MCF 10A (cell line): ENCODE results near the gene HCN2. TPM values are rescaled to one million over a fixed set of nuclear protein-coding genes. Genes with fewer than 3 reads are reported as not detected.
A peak's percentile ranks its signal among the peaks of the same experiment; 100 is the strongest.

Source experiments
- BruUV-seq: library from RNA; stranded (reverse); fragments of 400-500 nt; replicated peaks from 2 replicates; lab custom pipeline; 2021; lab: Mats Ljungman, UMichigan
- CTCF ChIA-PET: fragments of 300-600 bp; sonication (Branson Sonifier 250); formaldehyde crosslinking; extraction: SDS; loops from one replicate; lab custom pipeline; 2021; ENCODE audit warnings: antibody characterized with exemption, inconsistent platforms; lab: Yijun Ruan, JAX
- POLR2A ChIA-PET: fragments of 300-600, 350-650 bp; sonication (Branson Sonifier 250); formaldehyde crosslinking; extraction: SDS; loops from one replicate; lab custom pipeline; 2020; ENCODE audit warnings: antibody characterized with exemption, inconsistent platforms; lab: Yijun Ruan, JAX
- DNase-seq: peaks from one replicate; pipeline ENCODE4 v3.0.0-alpha.2; 2018; ENCODE audit not compliant: unreplicated experiment
- H3K27ac Mint-ChIP-seq: one replicate; pipeline ENCODE4 v1.8.0; 2022; ENCODE audit warnings: mild to moderate bottlenecking, low read depth, mixed read lengths; ENCODE audit not compliant: unreplicated experiment
- H3K27me3 Mint-ChIP-seq: one replicate; pipeline ENCODE4 v1.8.0; 2022; ENCODE audit warnings: mixed read lengths; ENCODE audit not compliant: insufficient read depth, unreplicated experiment
- H3K36me3 Mint-ChIP-seq: one replicate; pipeline ENCODE4 v1.8.0; 2022; ENCODE audit warnings: mild to moderate bottlenecking, moderate library complexity, mixed read lengths; ENCODE audit not compliant: insufficient read depth, unreplicated experiment
- H3K4me1 Mint-ChIP-seq: one replicate; pipeline ENCODE4 v1.8.0; 2022; ENCODE audit warnings: mixed read lengths; ENCODE audit not compliant: insufficient read depth, unreplicated experiment
- H3K4me3 Mint-ChIP-seq: one replicate; pipeline ENCODE4 v1.8.0; 2022; ENCODE audit warnings: mild to moderate bottlenecking, moderate library complexity, mixed read lengths; ENCODE audit not compliant: unreplicated experiment
- H3K9me3 Mint-ChIP-seq: one replicate; pipeline ENCODE4 v1.8.0; 2022; ENCODE audit warnings: mixed read lengths; ENCODE audit not compliant: unreplicated experiment
- CTCF ChIP-seq: fragments of 200-600 bp; IDR thresholded peaks from one replicate; pipeline ENCODE4 v1.8.0; 2022; ENCODE audit warnings: antibody characterized with exemption, mild to moderate bottlenecking; ENCODE audit not compliant: unreplicated experiment
- intact Hi-C: fragments of 100-400 bp; cut with micrococcal nuclease; formaldehyde crosslinking; loops from 2 replicates; pipeline ENCODE4 v1.14.1; 2022
- total RNA-seq: library from RNA; stranded (reverse); gene quantifications from 2 replicates; pipeline ENCODE4 v1.2.3, GENCODE V29; 2022

Gene HCN2
- total RNA-seq, 1 experiment from 2014 or later = 0.68 TPM

- Mint-ChIP-seq H3K4me3 (no peak overlapping the region), H3K4me1 (peaks cover 11% of the 10 kb centered on the region), H3K27me3 (no peaks in the 10 kb centered on the region), H3K27ac (no peak overlapping the region), H3K9me3 (no peaks in the 10 kb centered on the region), H3K36me3 (peaks cover 8% of the 10 kb centered on the region)
- no TSS peak for BruUV-seq
- no peak for DNase-seq
- no peak for TF ChIP-seq CTCF
- ChIA-PET POLR2A (interaction anchor here (0.7 kb wide), 1 partner anchor 644 kb away, joined by 3 read pairs; no protein-coding TSS in a partner anchor), CTCF (no interaction called here)
- intact Hi-C loops = no loop called here
These were observed 17.8 kb downstream of the HCN2 start for GRCh38 chr19:607301-608154.

GRCh38 chr19:608155-609003, 18.7 kb downstream of the HCN2 start:
- no peak overlapping the region for H3K27ac Mint-ChIP-seq
- no peak overlapping the region for H3K4me3 Mint-ChIP-seq
- H3K27me3 Mint-ChIP-seq = no peaks in the 10 kb centered on the region
- no peak for TF ChIP-seq CTCF
- H3K9me3 Mint-ChIP-seq = no peaks in the 10 kb centered on the region
- no peak for DNase-seq
- peaks cover 13% of the 10 kb centered on the region for H3K36me3 Mint-ChIP-seq
- no TSS peak for BruUV-seq
- intact Hi-C loops = no loop called here
- CTCF ChIA-PET = no interaction called here
- peaks cover 11% of the 10 kb centered on the region for H3K4me1 Mint-ChIP-seq
- POLR2A ChIA-PET = no interaction called here

GRCh38 chr19:609004-609346, 19.3 kb downstream of the HCN2 start:
- Mint-ChIP-seq H3K4me3 (no peak overlapping the region), H3K4me1 (peaks cover 11% of the 10 kb centered on the region), H3K9me3 (no peaks in the 10 kb centered on the region), H3K27me3 (no peaks in the 10 kb centered on the region), H3K36me3 (peaks cover 14% of the 10 kb centered on the region), H3K27ac (no peak overlapping the region)
- no TSS peak for BruUV-seq
- peak; percentile 48 for DNase-seq
- POLR2A ChIA-PET = no interaction called here
- CTCF ChIA-PET = no interaction called here
- intact Hi-C loops = no loop called here
- TF ChIP-seq CTCF = no peak
